Skeletal muscle satellite cell (primary cell): ENCODE measurements around the gene DPP10.

ENCODE experiments used
- H3K27me3 ChIP-seq: 2 replicates; pipeline ENCODE4 v1.7.0; 2013; ENCODE audit warnings: low read length; ENCODE audit not compliant: control insufficient read depth, insufficient read depth
- H3K36me3 ChIP-seq: 2 replicates; pipeline ENCODE4 v1.7.0; 2013; ENCODE audit warnings: mild to moderate bottlenecking, control low read depth, low read length; ENCODE audit not compliant: insufficient read depth
- H3K4me1 ChIP-seq: 2 replicates; pipeline ENCODE4 v1.7.0; 2013; ENCODE audit warnings: low read length; ENCODE audit not compliant: control insufficient read depth, insufficient read depth
- H3K4me2 ChIP-seq: 2 replicates; pipeline ENCODE4 v1.7.0; 2013; ENCODE audit warnings: mild to moderate bottlenecking, low read length
- H3K4me3 ChIP-seq: 2 replicates; pipeline ENCODE4 v1.7.0; 2013; ENCODE audit warnings: low read length
- H3K9ac ChIP-seq: 2 replicates; pipeline ENCODE4 v1.7.0; 2013; ENCODE audit warnings: mild to moderate bottlenecking, low read depth, low read length, moderate library complexity
- H3K9me3 ChIP-seq: replicated peaks from 2 replicates; pipeline ENCODE4 v1.7.0; 2013; ENCODE audit warnings: mild to moderate bottlenecking, control low read depth, low read length

Gene DPP10

DNA sequence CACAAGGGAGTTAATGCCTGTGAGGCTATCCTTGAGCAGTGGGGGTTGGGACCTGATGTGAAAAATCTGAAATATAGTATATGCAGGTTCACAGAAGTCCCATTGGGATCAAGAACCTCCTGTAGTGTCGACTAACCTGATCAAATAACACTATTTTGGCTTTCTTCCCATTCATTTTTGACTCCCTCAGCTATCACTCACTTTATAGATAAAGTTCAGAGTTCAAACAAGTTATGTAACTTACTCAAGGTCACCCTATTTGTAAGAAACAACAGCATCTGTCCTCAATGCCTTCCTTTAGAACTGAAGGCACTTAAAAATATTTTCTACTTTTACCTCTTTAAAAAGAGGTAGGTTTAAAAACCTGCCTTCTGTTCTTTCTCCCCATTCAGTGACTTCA, 341.6 kb downstream of the DPP10 start:
- no peak overlapping the region for H3K4me3 ChIP-seq
- no peaks in the 10 kb centered on the region for H3K4me1 ChIP-seq
- H3K9ac ChIP-seq, result no peak overlapping the region
- no peak overlapping the region for H3K4me2 ChIP-seq
- no peaks in the 10 kb centered on the region for H3K36me3 ChIP-seq
- peaks cover 20% of the 10 kb centered on the region for H3K9me3 ChIP-seq
- H3K27me3 ChIP-seq, result no peaks in the 10 kb centered on the region

DNA sequence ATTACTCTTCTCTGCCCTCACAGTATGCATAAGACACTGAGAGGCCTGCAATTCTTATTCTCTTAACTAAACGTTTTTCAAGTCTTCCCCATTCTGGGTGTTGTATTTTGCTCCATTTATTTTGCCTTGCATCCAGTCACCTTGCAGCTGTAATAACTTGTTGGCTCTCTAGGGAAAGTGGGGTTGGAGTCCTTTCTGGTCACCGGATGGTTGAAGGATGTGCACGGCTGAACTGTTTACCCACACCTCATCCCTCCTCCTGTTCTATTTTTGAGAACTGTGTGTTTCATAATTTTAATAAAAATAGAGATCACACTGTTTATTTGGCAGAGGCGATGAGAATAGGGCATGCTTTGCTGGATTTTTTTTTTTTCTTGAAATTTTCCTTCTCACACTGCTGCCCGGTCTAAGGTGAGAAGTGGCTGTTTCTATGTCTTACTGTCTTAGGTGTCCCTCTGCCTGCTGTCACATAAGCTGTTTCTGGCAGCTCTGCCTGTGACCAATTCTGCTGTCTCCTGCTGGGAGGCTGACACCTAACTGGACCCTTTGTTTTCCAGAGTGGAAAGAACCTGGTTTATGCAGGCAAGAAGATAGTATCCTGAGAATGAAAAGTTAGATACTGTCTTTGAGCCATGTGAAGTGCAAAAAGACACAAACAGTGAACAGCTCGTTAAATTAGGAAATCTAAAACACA, 342.6 kb downstream of the DPP10 start:
- Histone ChIP-seq H3K4me3 (no peak overlapping the region), H3K36me3 (no peaks in the 10 kb centered on the region), H3K27me3 (no peaks in the 10 kb centered on the region), H3K4me2 (no peak overlapping the region), H3K9me3 (peaks cover 26% of the 10 kb centered on the region), H3K4me1 (no peaks in the 10 kb centered on the region), H3K9ac (no peak overlapping the region)

DNA sequence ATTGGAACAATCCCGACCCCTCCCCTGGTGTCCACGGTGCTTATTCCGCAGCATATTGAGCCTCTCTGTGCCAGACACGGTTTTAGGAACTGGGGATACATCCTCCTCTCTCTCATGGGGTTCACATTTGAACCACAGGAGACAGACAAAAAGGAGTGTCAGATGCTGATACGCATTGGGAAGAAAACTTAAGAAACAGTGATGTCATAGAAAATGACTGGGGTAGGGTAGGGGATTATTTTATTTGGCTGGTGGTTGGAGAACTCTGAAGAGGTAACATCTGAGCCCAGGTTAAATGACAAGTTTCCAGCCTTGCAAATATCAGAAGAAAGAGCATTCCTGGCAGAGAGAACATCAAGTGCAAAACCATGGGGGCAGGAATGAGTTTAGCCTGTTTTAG, 344.5 kb downstream of the DPP10 start:
- peaks cover 26% of the 10 kb centered on the region for H3K9me3 ChIP-seq
- H3K4me1 ChIP-seq, result no peaks in the 10 kb centered on the region
- no peaks in the 10 kb centered on the region for H3K27me3 ChIP-seq
- no peak overlapping the region for H3K9ac ChIP-seq
- no peak overlapping the region for H3K4me3 ChIP-seq
- no peaks in the 10 kb centered on the region for H3K36me3 ChIP-seq
- no peak overlapping the region for H3K4me2 ChIP-seq

DNA sequence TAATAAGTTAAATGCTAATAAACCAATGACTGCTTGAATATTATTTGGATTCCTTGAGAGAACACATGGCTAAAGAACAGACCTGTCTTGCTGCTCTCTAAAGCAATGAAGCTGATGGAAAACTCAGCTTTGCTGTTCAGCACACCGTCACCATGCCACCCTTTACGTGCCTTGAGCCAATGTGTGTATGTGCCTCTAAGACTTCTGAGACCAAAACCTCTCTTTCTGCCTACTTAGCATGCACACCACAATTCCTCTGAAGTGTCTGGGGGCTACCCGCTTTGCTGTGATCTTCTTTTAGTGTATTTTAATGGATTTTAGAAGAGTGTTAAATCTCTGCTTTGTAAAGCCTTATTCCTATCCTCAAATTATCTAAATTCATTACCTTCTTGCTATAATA, 345.0 kb downstream of the DPP10 start:
- peaks cover 26% of the 10 kb centered on the region for H3K9me3 ChIP-seq
- no peak overlapping the region for H3K4me2 ChIP-seq
- no peaks in the 10 kb centered on the region for H3K4me1 ChIP-seq
- H3K4me3 ChIP-seq, result no peak overlapping the region
- no peak overlapping the region for H3K9ac ChIP-seq
- no peaks in the 10 kb centered on the region for H3K36me3 ChIP-seq
- no peaks in the 10 kb centered on the region for H3K27me3 ChIP-seq

DNA sequence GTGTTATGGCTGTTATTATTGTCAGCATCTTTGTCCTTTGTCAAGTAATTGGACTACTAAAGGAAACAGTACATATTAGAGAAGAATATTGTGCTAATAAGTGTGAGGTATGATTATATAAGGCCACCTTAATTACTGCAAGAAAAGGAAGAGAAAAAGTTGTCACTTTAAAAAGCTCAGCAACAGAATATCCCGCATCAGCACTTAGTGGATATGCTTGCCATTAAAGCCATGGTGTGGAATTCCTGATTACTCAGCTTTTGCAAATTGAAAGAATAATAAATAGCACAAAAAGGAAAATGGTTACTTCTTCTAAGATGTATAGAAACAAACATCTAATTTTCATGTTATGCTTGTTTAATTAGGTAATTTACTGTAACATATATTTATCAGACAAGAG, 347.5 kb downstream of the DPP10 start:
- Histone ChIP-seq H3K4me2 (no peak overlapping the region), H3K9ac (no peak overlapping the region), H3K36me3 (no peaks in the 10 kb centered on the region), H3K4me1 (no peaks in the 10 kb centered on the region), H3K4me3 (no peak overlapping the region), H3K9me3 (peaks cover 17% of the 10 kb centered on the region), H3K27me3 (no peaks in the 10 kb centered on the region)

DNA sequence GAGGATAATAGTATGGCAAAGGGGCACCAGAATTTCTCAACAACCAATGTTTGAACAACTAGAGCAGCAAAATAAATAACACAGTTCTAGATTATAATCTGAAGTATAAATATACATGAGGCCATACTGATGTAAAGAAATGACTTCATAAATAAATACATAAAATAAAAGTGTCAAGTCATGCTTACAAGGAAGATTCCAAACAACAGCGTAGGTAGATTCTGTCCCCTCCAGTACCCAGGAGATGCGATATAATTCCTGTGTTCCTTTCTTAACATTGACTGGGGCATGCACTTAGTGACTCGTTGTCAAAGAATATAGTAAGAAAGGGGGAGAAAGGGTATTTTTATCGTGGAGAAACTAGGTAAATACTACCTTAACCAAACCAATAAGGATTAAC, 355.1 kb downstream of the DPP10 start:
- H3K36me3 ChIP-seq, result no peaks in the 10 kb centered on the region
- H3K4me3 ChIP-seq, result no peak overlapping the region
- no peaks in the 10 kb centered on the region for H3K4me1 ChIP-seq
- no peak overlapping the region for H3K9ac ChIP-seq
- no peaks in the 10 kb centered on the region for H3K27me3 ChIP-seq
- no peak overlapping the region for H3K4me2 ChIP-seq
- H3K9me3 ChIP-seq, result no peaks in the 10 kb centered on the region

DNA sequence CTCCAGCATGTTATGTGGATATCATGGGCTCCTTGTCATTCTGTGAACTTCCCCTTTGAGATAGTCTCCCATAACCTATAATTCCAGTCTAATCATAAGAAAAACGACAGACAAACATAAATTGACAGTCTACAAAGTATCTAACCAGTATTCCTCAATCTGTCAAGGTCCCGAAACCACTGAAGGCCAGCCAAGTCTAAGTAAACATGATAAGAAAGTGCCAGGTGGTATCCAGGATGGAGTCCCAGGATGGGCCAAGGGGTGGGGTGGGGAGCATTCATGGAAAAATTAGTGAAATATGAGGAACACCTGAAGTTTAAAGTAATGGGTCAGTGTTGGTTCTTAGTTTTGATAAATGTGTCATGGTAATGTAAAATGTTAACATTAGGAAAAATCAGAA, 355.5 kb downstream of the DPP10 start:
- Histone ChIP-seq H3K4me3 (no peak overlapping the region), H3K36me3 (no peaks in the 10 kb centered on the region), H3K4me2 (no peak overlapping the region), H3K9ac (no peak overlapping the region), H3K9me3 (no peaks in the 10 kb centered on the region), H3K27me3 (no peaks in the 10 kb centered on the region), H3K4me1 (no peaks in the 10 kb centered on the region)

DNA sequence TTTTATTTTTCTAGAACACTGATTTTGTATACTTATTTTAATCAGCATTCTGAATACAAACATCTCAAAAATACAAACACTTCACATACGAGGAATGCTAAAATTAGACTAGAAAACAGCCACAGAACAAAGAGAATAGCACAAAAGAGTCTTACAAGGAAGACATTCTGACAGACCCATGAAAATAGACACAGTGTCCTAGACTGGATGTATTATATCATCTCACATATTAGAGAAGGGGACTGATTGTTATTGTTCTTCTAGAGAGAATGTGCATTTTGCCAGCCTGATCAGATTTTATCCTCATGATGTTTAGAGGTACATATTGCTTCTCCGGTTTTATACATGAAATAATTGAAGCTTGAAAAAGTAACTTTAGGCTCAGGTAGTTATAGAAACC, 357.9 kb downstream of the DPP10 start:
- Histone ChIP-seq H3K4me3 (no peak overlapping the region), H3K4me1 (no peaks in the 10 kb centered on the region), H3K27me3 (no peaks in the 10 kb centered on the region), H3K36me3 (no peaks in the 10 kb centered on the region), H3K4me2 (no peak overlapping the region), H3K9ac (no peak overlapping the region), H3K9me3 (no peaks in the 10 kb centered on the region)

DNA sequence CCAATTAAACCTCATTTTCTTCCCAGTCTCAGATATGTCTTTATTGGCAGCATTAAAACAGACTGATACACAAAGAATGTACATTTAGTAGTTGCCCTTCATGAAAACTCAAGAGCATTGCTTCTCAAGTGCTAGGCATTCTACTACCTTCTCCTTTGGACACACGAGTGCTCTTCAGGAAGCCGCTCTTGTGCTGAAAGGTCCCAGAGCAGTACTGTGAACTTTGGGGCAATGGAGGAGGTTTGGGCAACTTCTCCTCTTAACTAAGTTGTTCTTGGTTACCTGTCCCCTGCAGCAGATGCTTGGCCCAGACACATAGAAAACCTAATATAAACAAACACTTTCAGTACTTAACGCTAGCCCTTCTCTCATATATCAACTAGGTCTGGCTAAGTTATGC, 362.8 kb downstream of the DPP10 start:
- Histone ChIP-seq H3K4me3 (no peak overlapping the region), H3K4me2 (no peak overlapping the region), H3K4me1 (no peaks in the 10 kb centered on the region), H3K9me3 (no peaks in the 10 kb centered on the region), H3K9ac (no peak overlapping the region), H3K36me3 (no peaks in the 10 kb centered on the region), H3K27me3 (no peaks in the 10 kb centered on the region)

DNA sequence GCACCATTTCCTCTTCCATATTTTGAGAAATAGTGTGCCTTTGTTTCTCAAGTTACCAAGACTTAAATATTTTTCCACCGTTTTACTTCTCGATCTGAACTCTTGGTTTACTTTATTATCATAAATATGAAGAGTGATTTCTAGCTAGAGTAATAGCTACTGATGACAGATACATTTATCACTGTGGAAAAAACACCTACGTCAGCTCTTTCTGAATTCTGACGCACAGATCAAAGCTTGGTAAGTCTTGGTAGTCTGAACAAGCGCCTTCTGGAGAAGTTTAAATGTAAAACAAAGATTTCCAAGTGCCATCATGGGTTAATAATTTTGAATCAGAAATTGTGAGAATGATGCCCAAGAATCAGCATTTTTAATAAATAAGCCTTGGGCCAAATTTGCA, 367.7 kb downstream of the DPP10 start:
- peaks cover 6% of the 10 kb centered on the region for H3K9me3 ChIP-seq
- no peak overlapping the region for H3K4me2 ChIP-seq
- H3K9ac ChIP-seq, result no peak overlapping the region
- H3K36me3 ChIP-seq, result no peaks in the 10 kb centered on the region
- H3K27me3 ChIP-seq, result no peaks in the 10 kb centered on the region
- no peak overlapping the region for H3K4me3 ChIP-seq
- no peaks in the 10 kb centered on the region for H3K4me1 ChIP-seq

DNA sequence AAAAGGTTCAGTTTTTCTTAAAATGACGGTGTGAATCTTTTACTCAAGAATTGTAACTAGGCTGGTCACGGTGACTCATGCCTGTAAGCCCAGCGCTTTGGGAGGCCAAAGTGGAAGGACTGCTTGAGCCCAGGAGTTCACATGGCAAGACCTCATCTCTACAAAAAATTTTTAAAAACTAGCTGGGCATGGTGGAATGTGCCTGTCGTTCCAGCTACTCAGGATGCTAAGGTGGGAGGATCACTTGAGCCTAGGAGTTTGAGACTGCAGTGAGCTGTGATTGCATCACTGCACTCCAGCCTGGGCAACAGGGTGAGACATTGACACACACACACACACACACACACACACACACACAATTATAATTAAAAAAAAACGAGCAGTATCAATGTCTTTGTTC, 369.8 kb downstream of the DPP10 start:
- Histone ChIP-seq H3K27me3 (no peaks in the 10 kb centered on the region), H3K4me3 (no peak overlapping the region), H3K9ac (no peak overlapping the region), H3K9me3 (peaks cover 6% of the 10 kb centered on the region), H3K36me3 (no peaks in the 10 kb centered on the region), H3K4me2 (no peak overlapping the region), H3K4me1 (no peaks in the 10 kb centered on the region)

DNA sequence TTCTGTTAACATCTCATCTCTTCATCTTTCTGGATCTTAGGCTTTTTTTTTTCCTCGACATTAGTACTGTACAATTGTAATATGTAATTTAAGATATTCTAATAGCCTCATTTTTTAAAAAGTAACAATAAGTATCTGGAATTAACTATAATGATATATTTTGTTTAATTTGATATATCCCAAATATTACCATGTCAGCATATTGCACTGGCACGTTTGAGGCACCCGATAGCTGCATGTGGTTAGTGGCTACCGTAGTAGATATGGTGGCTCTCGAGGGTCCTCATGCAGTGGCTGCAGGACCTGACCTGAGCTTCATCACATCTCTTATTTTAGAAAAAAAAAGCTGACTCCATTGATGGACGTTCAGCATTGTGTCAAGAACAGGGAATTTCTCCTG, 371.9 kb downstream of the DPP10 start:
- peaks cover 6% of the 10 kb centered on the region for H3K9me3 ChIP-seq

More for the DNA sequence above, 371.9 kb downstream of the DPP10 start:
- no peak overlapping the region for H3K4me3 ChIP-seq
- no peaks in the 10 kb centered on the region for H3K27me3 ChIP-seq
- H3K36me3 ChIP-seq, result no peaks in the 10 kb centered on the region
- H3K4me1 ChIP-seq, result no peaks in the 10 kb centered on the region
- H3K9ac ChIP-seq, result no peak overlapping the region
- no peak overlapping the region for H3K4me2 ChIP-seq
